Thymus (tissue), 11 donors: ENCODE results near the gene PLCG1. TPM values are rescaled to one million over a fixed set of nuclear protein-coding genes. Genes with fewer than 3 reads are reported as not detected.

Experiments
- DNase-seq, 9 donors: peaks; one replicate each; pipeline ENCODE4 v3.0.0-alpha.2; 2013; ENCODE audit warnings: low spot score in 9 of 9, low read depth in 6 of 9, missing footprints in 1 of 9
- H3K27ac ChIP-seq, 2 donors: one replicate each; pipeline ENCODE4 v1.5.1; 2013; ENCODE audit warnings: control low read depth in 1 of 2, low read depth in 1 of 2, low read length in 1 of 2, mild to moderate bottlenecking in 1 of 2, moderate library complexity in 1 of 2
- H3K27me3 ChIP-seq, 2 donors: one replicate each; pipeline ENCODE4 v1.5.1; 2013; ENCODE audit warnings: low read length in 1 of 2; ENCODE audit not compliant: control insufficient read depth in 2 of 2, insufficient read depth in 1 of 2
- H3K36me3 ChIP-seq, 2 donors: one replicate each; pipeline ENCODE4 v1.5.1; 2013; ENCODE audit warnings: low read length in 1 of 2, mild to moderate bottlenecking in 1 of 2, moderate library complexity in 1 of 2; ENCODE audit not compliant: control insufficient read depth in 2 of 2, insufficient read depth in 2 of 2
- H3K4me1 ChIP-seq, 2 donors: one replicate each; pipeline ENCODE4 v1.5.1; 2013; ENCODE audit warnings: low read length in 2 of 2; ENCODE audit not compliant: control insufficient read depth in 2 of 2, insufficient read depth in 2 of 2
- H3K4me3 ChIP-seq, 2 donors: one replicate each; pipeline ENCODE4 v1.5.1; 2013; ENCODE audit warnings: low read length in 2 of 2, control low read depth in 1 of 2, mild to moderate bottlenecking in 1 of 2
- H3K9me3 ChIP-seq, 2 donors: one replicate each; pipeline ENCODE4 v1.5.1; 2013; ENCODE audit warnings: low read length in 1 of 2, mild to moderate bottlenecking in 1 of 2; ENCODE audit not compliant: control insufficient read depth in 2 of 2, insufficient read depth in 1 of 2
- WGBS: extraction: QIAGEN DNeasy Blood & Tissue Kit; methylation state at CpG from one replicate; pipeline ENCODE4 v1.1.7; 2013; 5-methylcytosine and 5-hydroxymethylcytosine counted together
- polyA plus RNA-seq: library from polyadenylated mRNA; stranded (reverse); fragments of 200-250 nt; gene quantifications from one replicate; pipeline ENCODE4 v1.2.3, GENCODE V29; 2013
- total RNA-seq: library from RNA; stranded (reverse); fragments of 120-200 nt; gene quantifications from one replicate; pipeline ENCODE4 v1.2.4, GENCODE V29; 2013
- donor health status: healthy.

PLCG1 gene
- total and polyA plus RNA-seq, 2 donors, result 103 to 126 TPM

- WGBS, result 72% methylated on average over 11 of the region's 11 CpGs
- H3K36me3 ChIP-seq, result peaks cover 97 to 99% of the 10 kb centered on the region in 2 donors
- no peak overlapping the region for H3K27ac ChIP-seq
- H3K4me1 ChIP-seq, result no peaks in the 10 kb centered on the region
- no peak overlapping the region for H3K4me3 ChIP-seq
- no peaks in the 10 kb centered on the region for H3K27me3 ChIP-seq
- DNase-seq, result no peak
- no peaks in the 10 kb centered on the region for H3K9me3 ChIP-seq
Observed at GRCh38 chr20:41167481-41168253, 30.3 kb downstream of the PLCG1 start.

DNA sequence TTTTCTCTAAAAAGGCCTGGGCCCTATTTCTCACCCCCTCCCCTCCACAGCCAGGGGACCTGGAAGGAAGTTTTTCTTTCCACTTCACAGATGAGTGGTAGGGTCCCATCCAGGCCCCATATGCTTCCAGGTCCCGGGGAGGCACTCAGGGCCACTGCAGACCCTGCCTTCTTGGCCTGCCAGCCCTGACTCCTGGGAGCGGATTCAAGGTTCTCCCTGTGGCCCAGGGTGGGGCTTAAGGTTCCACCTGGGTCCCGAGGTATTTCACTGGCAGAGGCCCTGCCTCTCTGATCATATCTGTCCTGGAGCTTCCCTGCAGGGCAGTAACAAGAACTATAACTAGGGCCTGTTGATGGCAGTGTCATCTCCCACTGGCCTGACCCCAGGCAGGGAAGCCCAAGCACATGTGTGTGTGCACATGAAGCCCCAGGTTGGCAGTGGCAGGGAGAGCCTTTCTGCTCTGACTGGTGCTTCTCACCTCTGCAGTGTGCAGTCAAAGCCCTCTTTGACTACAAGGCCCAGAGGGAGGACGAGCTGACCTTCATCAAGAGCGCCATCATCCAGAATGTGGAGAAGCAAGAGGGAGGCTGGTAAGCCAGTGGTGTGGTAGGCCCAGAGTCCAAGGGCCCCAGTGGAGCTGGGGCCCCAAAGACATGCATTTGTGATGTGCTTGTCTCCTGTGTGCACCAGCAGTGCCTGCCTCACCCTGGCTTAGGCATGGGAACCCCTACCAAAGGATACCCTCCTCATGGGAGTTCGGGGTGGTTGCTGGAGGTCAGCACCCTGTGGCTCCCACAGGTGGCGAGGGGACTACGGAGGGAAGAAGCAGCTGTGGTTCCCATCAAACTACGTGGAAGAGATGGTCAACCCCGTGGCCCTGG lies 31.2 kb downstream of the PLCG1 start:
- WGBS, result 93% methylated on average over 10 of the region's 10 CpGs
- Histone ChIP-seq H3K36me3 (peaks cover 95 to 99% of the 10 kb centered on the region in 2 donors), H3K9me3 (no peaks in the 10 kb centered on the region), H3K27me3 (no peaks in the 10 kb centered on the region), H3K4me1 (no peaks in the 10 kb centered on the region), H3K27ac (no peak overlapping the region), H3K4me3 (no peak overlapping the region)
- DNase-seq, result no peak

DNA sequence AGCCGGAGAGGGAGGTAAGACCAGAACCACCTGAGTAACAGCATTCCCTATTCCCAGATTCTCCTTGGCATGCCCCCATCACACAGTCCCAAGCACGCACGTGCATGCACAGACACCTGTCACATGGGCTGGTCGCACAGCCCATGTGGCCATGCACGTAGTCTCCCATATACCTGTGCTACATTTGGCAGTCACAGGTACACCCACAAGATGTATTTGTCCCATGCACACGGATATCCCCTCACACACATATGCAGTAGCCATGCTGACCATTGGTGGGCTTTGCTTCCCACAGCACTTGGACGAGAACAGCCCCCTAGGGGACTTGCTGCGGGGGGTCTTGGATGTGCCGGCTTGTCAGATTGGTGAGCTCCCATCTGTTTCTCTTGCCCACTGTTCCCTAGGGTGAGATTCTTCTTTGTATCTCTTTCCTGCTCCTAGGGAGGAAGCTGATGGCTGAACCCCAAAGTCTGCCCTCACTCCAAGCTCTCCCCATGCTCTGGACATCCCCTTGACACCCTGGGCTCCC lies 31.9 kb downstream of the PLCG1 start:
- DNase-seq, result no peak

DNA sequence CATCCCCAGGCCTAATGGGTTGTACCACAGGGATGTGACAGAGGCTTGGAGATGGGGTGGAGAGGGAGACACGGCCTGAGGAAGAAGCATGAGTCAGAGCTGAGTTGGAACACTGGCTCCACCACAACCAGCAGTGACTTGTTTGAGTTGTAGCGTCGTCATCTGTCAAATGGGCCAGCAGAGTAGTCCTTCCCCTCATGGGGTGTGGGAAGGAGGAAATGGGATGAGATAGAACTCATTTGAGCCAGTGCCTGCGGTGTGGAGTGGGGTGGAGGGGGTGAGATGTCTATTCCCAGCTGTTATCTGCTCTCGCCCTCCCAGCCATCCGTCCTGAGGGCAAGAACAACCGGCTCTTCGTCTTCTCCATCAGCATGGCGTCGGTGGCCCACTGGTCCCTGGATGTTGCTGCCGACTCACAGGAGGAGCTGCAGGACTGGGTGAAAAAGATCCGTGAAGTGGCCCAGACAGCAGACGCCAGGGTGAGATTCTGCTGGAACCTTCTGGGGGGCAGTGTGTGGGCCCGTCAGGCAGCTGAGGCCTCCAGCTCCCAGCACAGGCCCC lies 32.5 kb downstream of the PLCG1 start:
- Histone ChIP-seq H3K36me3 (peaks cover 95 to 99% of the 10 kb centered on the region in 2 donors), H3K4me1 (no peaks in the 10 kb centered on the region), H3K27me3 (no peaks in the 10 kb centered on the region), H3K9me3 (no peaks in the 10 kb centered on the region), H3K4me3 (no peak overlapping the region), H3K27ac (no peak overlapping the region)
- WGBS, result 97% methylated on average over 14 of the region's 14 CpGs
- DNase-seq, result no peak

More for the DNA sequence above, 31.9 kb downstream of the PLCG1 start:
- H3K4me1 ChIP-seq, result no peaks in the 10 kb centered on the region
- WGBS, result 97% methylated on average over 9 of the region's 9 CpGs
- no peaks in the 10 kb centered on the region for H3K27me3 ChIP-seq
- H3K27ac ChIP-seq, result no peak overlapping the region
- peaks cover 95 to 99% of the 10 kb centered on the region in 2 donors for H3K36me3 ChIP-seq
- H3K9me3 ChIP-seq, result no peaks in the 10 kb centered on the region
- no peak overlapping the region for H3K4me3 ChIP-seq

DNA sequence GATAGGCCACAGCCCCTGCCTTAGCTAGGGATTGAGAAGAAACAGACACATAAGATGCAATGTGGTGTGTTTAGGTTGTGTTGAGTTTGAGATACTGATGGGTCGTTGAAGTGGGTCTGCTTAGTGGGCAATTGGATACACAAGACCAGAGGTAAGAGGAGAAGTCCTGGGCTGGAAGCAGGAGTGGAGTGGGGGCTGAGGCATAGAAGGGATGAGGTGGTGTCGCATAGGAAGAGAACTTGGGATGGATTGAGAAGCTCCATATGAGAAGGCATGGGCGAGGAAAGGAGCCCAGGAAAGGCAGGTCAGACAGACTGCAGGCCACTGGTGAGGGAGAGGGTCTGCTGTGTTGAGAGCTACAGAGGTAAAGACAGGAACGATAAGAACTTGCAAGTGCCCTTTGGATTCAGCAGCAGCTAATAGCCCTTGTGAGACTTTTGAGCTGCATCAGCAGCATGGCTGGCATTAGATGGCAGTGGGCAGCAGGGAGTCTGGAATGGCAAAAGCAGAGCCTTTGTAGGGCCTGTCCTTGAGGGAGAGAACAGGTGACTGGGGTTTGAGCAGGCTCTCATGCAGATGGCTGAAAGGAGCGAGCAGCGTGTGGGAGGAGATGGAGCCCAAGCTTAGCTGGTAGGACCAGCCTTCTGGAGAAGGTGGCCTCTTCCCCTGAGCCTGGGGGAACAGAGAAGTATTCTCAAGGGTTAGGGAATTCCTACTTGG lies 33.2 kb downstream of the PLCG1 start:
- H3K36me3 ChIP-seq, result peaks cover 91 to 99% of the 10 kb centered on the region in 2 donors
- no peaks in the 10 kb centered on the region for H3K27me3 ChIP-seq
- DNase-seq, result no peak
- no peaks in the 10 kb centered on the region for H3K9me3 ChIP-seq
- H3K4me3 ChIP-seq, result no peak overlapping the region
- 98% methylated on average over 6 of the region's 6 CpGs for WGBS
- H3K4me1 ChIP-seq, result no peaks in the 10 kb centered on the region
- H3K27ac ChIP-seq, result no peak overlapping the region

- no peaks in the 10 kb centered on the region for H3K27me3 ChIP-seq
- H3K4me1 ChIP-seq, result no peaks in the 10 kb centered on the region
- H3K9me3 ChIP-seq, result no peaks in the 10 kb centered on the region
- H3K4me3 ChIP-seq, result no peak overlapping the region
- DNase-seq, result no peak
- peaks cover 89 to 99% of the 10 kb centered on the region in 2 donors for H3K36me3 ChIP-seq
- H3K27ac ChIP-seq, result no peak overlapping the region
- 96% methylated on average over 3 of the region's 3 CpGs for WGBS
Observed at GRCh38 chr20:41171736-41172295, 34.5 kb downstream of the PLCG1 start.

GRCh38 chr20:41172296-41173140 lies 35.2 kb downstream of the PLCG1 start:
- no peaks in the 10 kb centered on the region for H3K27me3 ChIP-seq
- H3K4me1 ChIP-seq, result no peaks in the 10 kb centered on the region
- no peak for DNase-seq
- H3K36me3 ChIP-seq, result peaks cover 89 to 98% of the 10 kb centered on the region in 2 donors
- no peak overlapping the region for H3K4me3 ChIP-seq
- WGBS, result 96% methylated on average over 18 of the region's 18 CpGs
- H3K9me3 ChIP-seq, result no peaks in the 10 kb centered on the region
- peak overlapping the region in 1 of 2 donors; percentile 1 for H3K27ac ChIP-seq
